ENCODE measurements around the gene GLP2R. TPM values are rescaled to one million over a fixed set of nuclear protein-coding genes. Genes with fewer than 3 reads are reported as not detected.

The GLP2R gene
- total and polyA plus RNA-seq, 2 of the 13 experiments (the other 11 are each of a cell fraction or from before 2014, with no cell fraction given) = 0.65 to 1.4 TPM

DNA sequence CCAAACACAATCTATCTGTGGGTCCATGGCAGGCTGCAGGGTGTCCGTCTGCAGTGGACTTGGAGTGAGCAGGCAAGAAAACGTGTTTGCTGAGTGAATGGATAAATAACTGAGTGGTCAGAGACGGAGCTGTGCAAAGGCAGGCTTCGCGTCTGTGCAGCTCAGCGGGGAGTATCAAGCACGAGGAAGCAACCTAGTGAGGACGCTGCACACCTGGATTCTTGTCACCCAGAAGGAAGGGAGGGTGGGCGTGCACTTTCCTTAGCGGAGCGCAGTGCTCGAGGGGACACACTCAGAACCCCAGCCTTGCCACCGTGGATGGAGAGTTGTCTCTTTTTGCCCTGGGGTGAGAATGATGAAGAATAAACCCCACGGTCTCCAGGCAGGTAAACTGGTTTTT, 80.9 kb downstream of the GLP2R start (continued):
- no peak for TF ChIP-seq CEBPB (IDR thresholded peaks at IDR 0.05; ENCODE audit: borderline replicate concordance, low read depth, low read length)
- no peak for TF ChIP-seq GATA4 (IDR thresholded peaks at IDR 0.05; ENCODE audit: borderline replicate concordance, low read depth)
- TF ChIP-seq ZNF543 (CRISPR knock-in tag; IDR thresholded peaks at IDR 0.05) = no peak

DNA sequence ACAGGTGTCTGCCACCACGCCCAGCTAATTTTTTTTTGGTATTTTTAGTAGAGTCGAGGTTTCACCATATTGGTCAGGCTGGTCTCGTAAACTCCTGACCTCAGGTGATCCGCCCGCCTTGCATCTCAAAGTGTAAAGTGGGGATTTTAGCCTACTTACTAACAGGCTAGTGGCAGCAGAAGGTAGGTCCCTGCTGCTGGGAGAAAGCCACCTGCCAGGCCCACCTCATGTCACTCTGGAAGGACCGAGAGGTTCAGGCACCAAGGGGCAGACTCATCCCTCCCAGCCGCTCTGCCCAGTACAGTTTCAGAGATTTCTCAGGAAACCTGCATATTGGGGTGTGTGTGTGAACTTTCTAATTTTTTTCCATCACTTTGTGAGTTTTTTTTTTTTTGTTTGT, 81.4 kb downstream of the GLP2R start:
- no peak for DNase-seq (ENCODE audit: low spot score)
- in situ Hi-C loops (cut with HindIII; ENCODE audit: extremely low pct_ligation_motif_present, low pct_unique_long_range_greater_than_20kb) = no loop called here

More for the DNA sequence above, 81.4 kb downstream of the GLP2R start:
- ChIA-PET POLR2A (no interaction called here), CTCF (ENCODE audit: low intra/inter-chr PET ratio, low total read pairs) (no interaction called here)
- no peaks in the 10 kb centered on the region for H3K9me3 ChIP-seq (ENCODE audit: low read length)
- 60% methylated on average over 6 of the region's 7 CpGs for WGBS (ENCODE audit: low lambda C conversion rate)
- no peak overlapping the region for H3K27ac ChIP-seq (ENCODE audit: extremely low read length, insufficient read depth, low read length)
- H3K36me3 ChIP-seq (replicated peaks in 1 of 2; ENCODE audit: control insufficient read depth in 1 of 2, insufficient read depth in 2 of 2, low read length in 2 of 2) = no peaks in the 10 kb centered on the region
- H3K4me1 ChIP-seq (ENCODE audit: insufficient read depth, low read length) = no peaks in the 10 kb centered on the region
- H3K79me2 ChIP-seq (ENCODE audit: insufficient read depth, low read length) = no peaks in the 10 kb centered on the region
- FAIRE-seq (no peak), ATAC-seq (no peak)
- intact Hi-C loops (cut with micrococcal nuclease; ENCODE audit: unreplicated experiment) = no loop called here
- BruUV-seq (replicated peaks) = no TSS peak
- no peak overlapping the region for H3K4me3 ChIP-seq (replicated peaks in 1 of 3; ENCODE audit: insufficient read depth in 1 of 3, low read depth in 2 of 3, low read length in 3 of 3)
- TF ChIP-seq SOX13 (IDR thresholded peaks at IDR 0.05) (no peak), SOX13 (CRISPR knock-in tag; conservative IDR thresholded peaks at IDR 0.05 in 1 of 2, IDR thresholded peaks at IDR 0.05 in 1 of 2) (no peak), KLF15 (CRISPR knock-in tag; IDR thresholded peaks at IDR 0.05; ENCODE audit: borderline replicate concordance) (no peak), ZNF792 (CRISPR knock-in tag; IDR thresholded peaks at IDR 0.05) (no peak), SMAD3 (CRISPR knock-in tag; IDR thresholded peaks at IDR 0.05) (no peak), SSRP1 (CRISPR knock-in tag; IDR thresholded peaks at IDR 0.05) (no peak), RFXAP (CRISPR knock-in tag; IDR thresholded peaks at IDR 0.05; ENCODE audit: borderline replicate concordance) (no peak)
- TF ChIP-seq, protein P1, sequence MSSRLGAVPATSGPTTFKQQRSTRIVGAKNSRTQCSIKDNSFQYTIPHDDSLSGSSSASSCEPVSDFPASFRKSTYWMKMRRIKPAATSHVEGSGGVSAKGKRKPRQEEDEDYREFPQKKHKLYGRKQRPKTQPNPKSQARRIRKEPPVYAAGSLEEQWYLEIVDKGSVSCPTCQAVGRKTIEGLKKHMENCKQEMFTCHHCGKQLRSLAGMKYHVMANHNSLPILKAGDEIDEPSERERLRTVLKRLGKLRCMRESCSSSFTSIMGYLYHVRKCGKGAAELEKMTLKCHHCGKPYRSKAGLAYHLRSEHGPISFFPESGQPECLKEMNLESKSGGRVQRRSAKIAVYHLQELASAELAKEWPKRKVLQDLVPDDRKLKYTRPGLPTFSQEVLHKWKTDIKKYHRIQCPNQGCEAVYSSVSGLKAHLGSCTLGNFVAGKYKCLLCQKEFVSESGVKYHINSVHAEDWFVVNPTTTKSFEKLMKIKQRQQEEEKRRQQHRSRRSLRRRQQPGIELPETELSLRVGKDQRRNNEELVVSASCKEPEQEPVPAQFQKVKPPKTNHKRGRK (CRISPR knock-in tag; IDR thresholded peaks at IDR 0.05) = no peak
- H2AFZ ChIP-seq (ENCODE audit: low read length) = no peak overlapping the region
- H3K4me2 ChIP-seq (ENCODE audit: low read depth, low read length) = no peak overlapping the region
- peaks cover 0 to 23% of the 10 kb centered on the region in 2 experiments; a peak in 4 of 5 replicates for H3K27me3 ChIP-seq (ENCODE audit: control insufficient read depth in 1 of 2, insufficient read depth in 2 of 2, low read length in 2 of 2)
- H3K9ac ChIP-seq (ENCODE audit: insufficient read depth, low read depth, low read length) = no peak overlapping the region
- H4K20me1 ChIP-seq (ENCODE audit: insufficient read depth, low read length) = no peaks in the 10 kb centered on the region
